SH-SY5Y (cell line): ENCODE data around the gene TMCC3.

Experiments
- GATA2 ChIP-seq: IDR thresholded peaks from 2 replicates; pipeline ENCODE4 v1.6.1; 2011; ENCODE audit warnings: mild to moderate bottlenecking, low read depth, low read length
- GATA3 ChIP-seq: IDR thresholded peaks from 2 replicates; pipeline ENCODE4 v1.6.1; 2011; ENCODE audit warnings: low read depth, mild to moderate bottlenecking, low read length, moderate library complexity

GRCh38 chr12:94676031-94676641 lies 25.8 kb upstream of the TMCC3 start:
- no peak for TF ChIP-seq GATA2
- TF ChIP-seq GATA3, result no peak
